Non-pigmented ciliary epithelial cell (primary cell): ENCODE data around the gene FN1.
"Not testable (repeated sequence)": the region's sequence is repeated elsewhere in the genome, so short reads cannot be mapped to it uniquely, and the experiment has no call there.

ENCODE experiments used
- DNase-seq: peaks from one replicate; pipeline ENCODE4 v3.0.0-alpha.2; 2010; ENCODE audit warnings: low read depth

The FN1 gene

DNA sequence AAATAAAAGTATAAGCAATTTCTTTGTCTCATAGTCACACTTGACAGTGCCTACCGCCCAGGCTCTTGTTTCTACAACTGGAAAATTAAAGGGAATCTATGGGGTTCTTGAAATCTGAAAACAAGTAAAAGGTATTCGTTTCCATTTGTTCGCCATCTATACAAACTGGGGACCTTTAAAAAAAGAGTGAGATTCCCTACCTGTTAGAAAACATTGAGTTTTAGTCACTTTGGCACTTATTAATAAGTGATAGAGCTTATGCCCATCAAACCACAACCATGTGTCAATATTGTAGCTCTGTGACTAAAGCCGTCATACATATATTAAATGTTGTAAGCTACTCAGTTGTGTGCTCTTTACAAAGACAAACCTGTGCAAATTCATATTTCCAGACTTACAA is 13.2 kb downstream of the FN1 start:
- DNase-seq = no peak

GRCh38 chr2:215421859-215422461 is 13.9 kb downstream of the FN1 start:
- DNase-seq = no peak

- DNase-seq = no peak
These were observed 15.4 kb downstream of the FN1 start for GRCh38 chr2:215420471-215420935.

- DNase-seq = no peak
These were observed 15.9 kb downstream of the FN1 start for GRCh38 chr2:215419769-215420470.

DNA sequence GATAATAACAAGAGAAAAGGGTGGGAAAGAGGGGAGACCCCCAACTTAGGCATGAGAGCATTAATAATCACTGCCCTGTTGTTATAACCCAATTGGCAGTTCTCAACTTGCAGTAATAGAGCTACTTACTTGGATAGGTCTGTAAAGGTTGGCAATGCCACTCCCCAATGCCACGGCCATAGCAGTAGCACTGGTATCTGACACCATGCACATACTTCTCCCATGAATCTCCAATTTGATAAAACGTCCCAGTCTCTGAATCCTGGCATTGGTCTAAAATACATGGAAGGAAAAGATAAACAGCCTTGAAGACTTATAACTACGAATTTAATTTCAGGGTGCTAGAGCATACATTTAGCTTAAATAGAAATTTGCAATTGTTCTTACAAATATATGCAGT is 16.8 kb downstream of the FN1 start:
- DNase-seq = no peak

DNA sequence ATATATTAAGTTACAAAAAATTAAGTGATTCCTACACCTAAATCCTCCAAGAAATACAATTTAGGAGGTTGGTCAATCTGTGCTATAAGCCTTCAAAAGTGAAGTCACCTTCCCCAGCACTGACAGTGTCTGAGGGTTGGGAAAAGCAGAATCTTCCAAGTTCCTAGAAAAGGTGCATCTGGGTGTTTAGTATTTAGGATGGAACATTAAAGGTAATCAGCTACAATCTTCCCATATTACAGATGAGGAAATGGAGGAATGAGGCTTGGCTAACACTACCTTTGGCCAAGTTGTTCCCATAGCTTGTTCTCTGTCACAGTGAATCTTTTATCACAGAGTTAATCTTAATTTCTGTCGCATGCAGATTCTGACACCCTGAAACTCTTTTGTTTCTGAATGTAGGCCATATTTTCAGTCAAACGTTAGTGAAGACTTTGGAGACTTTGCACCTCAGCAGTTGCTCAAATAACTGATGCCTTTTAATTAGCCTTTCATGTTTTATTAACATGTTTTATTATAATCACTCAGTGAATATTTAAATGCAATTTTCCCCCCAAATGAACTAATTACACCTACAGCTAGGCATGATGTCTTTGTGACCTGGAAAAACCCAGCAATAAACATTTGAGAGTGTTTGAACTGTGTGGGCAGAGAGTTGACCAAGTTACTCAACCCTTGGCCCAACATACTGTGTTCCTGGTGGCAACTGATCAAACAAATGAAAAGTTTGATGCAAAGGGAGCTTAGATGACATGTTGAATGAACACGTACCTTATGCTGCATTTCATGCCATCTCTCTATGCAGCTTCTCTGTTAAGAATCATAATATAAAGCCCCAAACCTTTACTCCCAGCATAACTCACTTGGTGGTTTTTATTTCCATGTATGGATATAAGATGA is 17.6 kb downstream of the FN1 start:
- DNase-seq = no peak

GRCh38 chr2:215417400-215417951 is 18.4 kb downstream of the FN1 start:
- DNase-seq = no peak

- DNase-seq = no peak
These were observed 19.2 kb downstream of the FN1 start for GRCh38 chr2:215416656-215417055.

DNA sequence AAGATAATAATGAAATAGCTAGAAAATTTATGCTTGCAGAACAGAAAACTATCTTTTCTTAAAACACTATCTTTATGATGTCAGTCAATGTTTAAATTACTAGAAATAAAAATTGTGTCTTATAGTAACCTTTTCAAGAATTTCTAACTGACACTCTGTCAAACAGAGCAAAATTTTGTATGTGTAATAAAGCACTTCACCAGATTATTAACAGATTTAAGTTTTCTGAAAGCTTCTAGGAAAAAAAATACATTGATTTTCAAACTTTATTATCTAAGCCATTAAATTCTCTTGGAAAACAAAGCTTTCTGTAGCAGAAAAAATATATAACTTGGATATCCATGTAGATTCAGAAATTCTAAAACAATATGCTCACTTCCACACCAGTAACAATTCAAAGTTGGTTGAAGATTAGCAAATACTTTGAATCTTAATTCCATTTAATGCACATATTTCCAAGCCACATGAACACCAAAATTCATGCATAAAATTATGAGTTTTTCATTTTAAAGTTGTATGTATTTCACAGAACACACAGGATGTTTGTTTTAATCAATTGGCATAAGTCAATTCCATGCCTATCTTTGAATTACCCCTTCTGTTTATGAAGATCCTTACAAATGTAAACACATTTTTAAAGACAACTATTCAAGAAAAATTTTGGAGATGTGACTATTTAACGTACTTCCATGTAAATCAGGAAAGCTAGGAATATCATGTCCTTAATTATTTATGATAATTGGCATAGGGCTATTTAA is 19.9 kb downstream of the FN1 start:
- DNase-seq = no peak

DNA sequence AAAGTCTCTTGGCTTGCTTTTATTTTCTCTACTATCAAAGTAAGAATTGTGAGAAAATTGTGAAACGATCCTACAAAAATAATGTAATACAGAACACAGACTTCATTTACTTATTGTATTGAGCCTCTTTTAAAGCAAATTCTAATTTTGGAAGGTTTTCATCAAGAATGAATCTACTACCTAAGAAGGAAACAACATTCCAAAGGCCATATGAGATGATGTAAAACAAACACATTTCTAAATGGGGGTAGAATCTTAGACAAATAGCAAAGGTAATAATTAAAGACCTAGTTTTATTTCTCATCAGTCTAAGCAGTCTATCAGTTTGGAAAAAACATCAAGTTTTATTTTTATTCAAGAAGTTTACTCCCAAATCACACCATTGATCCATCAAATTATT is 20.6 kb downstream of the FN1 start:
- no peak for DNase-seq

DNA sequence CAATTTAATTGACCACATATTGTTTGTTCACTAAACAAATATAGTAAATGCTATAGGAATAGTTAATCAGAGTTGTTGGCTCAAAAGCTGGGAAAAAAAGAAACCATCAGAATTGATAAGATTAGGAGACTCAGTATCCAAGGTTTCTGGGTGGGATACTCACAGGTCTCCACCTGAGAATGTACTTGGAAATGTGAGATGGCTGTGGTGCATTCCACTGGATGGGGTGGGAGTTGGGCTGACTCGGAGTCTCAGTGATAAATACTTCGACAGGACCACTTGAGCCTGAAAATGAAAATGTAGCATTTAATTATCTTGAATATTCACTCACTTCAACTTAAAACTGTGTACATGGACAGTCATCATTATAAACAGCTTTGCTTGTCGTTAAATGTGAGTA is 21.2 kb downstream of the FN1 start:
- DNase-seq = no peak

DNA sequence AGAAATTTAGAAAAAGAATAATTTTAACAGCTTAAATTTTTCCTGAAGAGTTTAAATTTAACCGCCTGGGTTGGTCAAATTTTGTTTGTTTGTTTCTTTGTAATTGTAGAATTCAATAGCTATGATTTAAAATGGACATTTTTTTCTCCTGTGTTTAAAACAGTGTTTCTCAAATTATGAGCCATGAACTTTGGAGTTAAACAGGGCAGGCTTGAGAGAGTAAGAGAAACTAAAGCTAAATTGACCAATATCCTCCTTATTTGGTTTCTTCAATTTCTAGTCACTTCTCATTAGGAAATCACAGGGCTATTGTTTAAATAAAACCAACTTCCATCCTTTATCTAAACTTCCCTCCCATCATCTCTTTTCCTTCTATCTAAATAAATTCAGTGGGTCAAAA is 21.9 kb downstream of the FN1 start:
- no peak for DNase-seq

DNA sequence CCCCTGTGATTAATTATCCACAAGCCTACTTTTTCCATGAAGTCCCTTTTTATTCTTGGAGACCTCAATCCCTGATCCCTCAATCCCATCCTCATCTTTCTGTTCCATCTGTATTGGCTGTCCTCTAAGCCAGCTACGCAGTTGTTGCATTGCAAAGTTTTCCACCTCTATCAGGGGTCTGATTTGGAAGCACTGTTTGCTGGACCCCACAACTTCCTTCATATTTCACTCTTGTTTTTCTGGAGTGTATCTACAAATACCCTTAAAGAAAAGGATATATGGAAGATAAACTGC is 22.4 kb downstream of the FN1 start:
- no peak for DNase-seq

DNA sequence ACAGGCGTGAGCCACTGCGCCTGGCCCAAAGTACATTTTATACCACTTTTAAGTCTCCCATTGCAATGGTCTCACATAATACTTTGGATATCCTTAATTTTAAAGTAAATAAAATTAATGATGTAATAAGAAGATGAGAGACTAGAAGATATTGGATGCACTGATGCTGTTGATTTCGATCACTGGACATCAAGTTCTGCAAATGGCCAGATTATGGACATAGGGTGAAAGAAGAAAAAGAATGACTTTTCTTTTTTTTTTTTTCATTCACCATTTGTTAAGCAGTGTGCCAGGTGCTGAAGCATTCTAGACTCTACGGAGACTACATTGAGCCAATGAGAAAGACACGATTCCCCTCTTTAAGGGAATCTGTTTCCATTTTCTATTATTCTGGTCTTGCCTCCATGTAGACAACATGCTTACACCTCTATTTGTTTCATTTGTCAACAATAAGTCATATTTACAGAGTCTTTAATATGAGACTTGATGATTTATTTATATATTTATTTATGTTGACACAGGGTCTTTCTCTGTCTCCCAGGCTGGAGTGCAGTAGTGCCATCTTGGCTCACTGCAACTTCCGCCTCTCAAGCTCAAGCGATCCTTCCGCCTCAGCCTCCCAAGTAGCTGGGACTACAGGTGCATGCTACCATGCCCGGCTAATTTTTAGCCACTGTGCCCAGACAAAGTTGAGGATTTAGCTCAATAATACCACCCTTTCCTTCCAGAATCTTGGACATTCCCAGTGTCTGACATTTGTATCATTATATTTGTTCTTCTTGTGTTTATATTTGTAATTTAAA is 23.7 kb downstream of the FN1 start:
- no peak for DNase-seq

GRCh38 chr2:215410932-215411285 is 25.0 kb downstream of the FN1 start:
- DNase-seq = peak; percentile 65

DNA sequence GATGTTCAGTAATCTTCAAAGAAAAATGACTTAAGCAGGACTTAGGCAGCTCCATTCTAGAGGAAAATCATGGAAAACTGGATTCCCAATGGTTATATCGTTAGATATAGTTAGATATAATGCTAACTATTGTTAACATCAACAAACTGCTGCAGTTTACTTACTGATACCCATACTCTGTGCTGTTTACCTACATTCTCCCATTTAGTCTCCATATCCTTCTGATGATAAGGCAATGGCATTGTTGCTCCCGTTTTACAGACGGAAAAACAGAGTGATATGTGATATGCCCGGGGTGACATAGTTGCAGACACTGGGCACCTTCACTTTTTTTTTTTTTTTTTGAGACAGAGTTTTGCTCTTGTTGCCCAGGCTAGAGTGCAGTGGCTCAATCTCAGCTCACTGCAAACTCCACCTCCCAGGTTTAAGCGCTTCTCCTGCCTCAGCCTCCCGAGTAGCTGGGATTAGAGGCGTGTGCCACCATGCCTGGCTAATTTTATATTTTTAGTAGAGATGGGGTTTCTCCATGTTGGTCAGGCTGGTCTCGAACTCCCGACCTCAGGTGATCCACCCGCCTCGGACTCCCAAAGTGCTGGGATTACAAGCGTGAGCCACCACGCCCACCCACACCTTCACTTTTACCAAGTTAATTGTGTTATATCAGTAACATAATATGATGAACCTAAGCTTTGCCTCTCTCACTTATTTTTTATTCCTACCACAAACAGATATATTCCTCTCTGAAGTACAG is 25.5 kb downstream of the FN1 start:
- DNase-seq = not testable (repeated sequence)

- DNase-seq = no peak
These were observed 26.3 kb downstream of the FN1 start for GRCh38 chr2:215409331-215410127.

- not testable (repeated sequence) for DNase-seq
These were observed 27.4 kb downstream of the FN1 start for GRCh38 chr2:215408441-215408840.

DNA sequence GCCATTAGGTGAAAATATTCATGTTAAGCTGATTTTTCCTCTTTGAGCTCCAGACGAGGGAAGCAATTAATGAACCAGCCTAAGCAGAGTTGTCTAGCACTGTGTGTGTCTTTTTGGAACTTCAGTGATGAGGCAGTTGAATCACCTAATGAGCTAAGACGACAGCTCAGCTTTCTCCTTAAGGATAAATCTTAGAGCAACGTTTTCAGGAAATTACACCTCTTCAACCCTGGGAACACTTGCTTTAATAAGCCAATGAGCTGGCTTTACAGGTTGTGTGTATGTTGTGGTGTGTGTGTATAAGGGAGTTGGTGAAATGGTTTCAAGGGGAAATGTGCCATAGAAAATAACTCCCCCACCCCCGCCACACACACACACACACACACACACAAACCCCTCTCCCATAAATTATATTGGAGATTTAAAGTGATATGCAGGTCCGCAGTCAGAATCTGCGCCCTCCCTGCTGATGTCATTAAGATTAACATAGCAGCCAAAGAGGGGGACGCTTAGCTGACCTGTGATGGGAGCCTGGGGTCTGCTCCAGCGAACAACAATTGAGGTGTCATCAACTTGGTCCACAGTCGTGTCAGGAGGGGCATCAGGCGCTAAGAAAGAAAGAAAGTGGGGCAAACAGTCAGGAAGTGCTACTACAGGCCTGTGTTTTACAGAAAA is 28.1 kb downstream of the FN1 start:
- no peak for DNase-seq
